ENCODE data around the gene HSF4.

The HSF4 gene

DNA sequence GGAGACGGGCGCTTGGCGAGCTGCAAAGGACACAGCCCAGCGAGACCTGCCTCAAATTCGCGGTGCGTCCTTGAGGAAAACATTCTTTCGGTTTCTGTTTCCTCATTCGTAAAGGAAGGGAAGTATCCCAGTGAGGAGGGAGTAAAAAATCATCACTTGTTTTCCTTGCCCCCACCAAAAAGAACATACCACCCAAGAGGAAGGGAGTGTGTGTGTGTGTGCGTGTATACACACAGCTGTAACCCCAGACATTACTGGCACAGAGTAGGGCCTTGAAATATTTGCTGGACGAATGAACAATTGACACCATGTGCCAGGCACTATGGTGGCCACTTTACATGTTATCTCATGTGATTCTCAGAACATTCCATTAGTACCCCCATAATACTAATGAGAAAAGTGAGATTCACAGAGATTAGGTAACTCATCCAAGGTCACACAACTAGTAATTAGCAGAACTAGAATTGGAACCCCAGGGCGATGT lies 21.1 kb downstream of the HSF4 start:
- no peak for DNase-seq (ENCODE audit: low read depth in 1 of 2, low spot score in 1 of 2)
- H3K27me3 ChIP-seq (ENCODE audit: insufficient read depth, poor library complexity, severe bottlenecking), result peaks cover 7% of the 10 kb centered on the region
- H3K27ac ChIP-seq (replicated peaks), result no peak overlapping the region
- TF ChIP-seq, protein P1, sequence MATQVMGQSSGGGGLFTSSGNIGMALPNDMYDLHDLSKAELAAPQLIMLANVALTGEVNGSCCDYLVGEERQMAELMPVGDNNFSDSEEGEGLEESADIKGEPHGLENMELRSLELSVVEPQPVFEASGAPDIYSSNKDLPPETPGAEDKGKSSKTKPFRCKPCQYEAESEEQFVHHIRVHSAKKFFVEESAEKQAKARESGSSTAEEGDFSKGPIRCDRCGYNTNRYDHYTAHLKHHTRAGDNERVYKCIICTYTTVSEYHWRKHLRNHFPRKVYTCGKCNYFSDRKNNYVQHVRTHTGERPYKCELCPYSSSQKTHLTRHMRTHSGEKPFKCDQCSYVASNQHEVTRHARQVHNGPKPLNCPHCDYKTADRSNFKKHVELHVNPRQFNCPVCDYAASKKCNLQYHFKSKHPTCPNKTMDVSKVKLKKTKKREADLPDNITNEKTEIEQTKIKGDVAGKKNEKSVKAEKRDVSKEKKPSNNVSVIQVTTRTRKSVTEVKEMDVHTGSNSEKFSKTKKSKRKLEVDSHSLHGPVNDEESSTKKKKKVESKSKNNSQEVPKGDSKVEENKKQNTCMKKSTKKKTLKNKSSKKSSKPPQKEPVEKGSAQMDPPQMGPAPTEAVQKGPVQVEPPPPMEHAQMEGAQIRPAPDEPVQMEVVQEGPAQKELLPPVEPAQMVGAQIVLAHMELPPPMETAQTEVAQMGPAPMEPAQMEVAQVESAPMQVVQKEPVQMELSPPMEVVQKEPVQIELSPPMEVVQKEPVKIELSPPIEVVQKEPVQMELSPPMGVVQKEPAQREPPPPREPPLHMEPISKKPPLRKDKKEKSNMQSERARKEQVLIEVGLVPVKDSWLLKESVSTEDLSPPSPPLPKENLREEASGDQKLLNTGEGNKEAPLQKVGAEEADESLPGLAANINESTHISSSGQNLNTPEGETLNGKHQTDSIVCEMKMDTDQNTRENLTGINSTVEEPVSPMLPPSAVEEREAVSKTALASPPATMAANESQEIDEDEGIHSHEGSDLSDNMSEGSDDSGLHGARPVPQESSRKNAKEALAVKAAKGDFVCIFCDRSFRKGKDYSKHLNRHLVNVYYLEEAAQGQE (IDR thresholded peaks at IDR 0.05; ENCODE audit: insufficient replicate concordance, low read depth), result no peak
- no peak for TF ChIP-seq POLR2AphosphoS5 (IDR thresholded peaks at IDR 0.05; ENCODE audit: low read depth)
- TF ChIP-seq, protein P2, sequence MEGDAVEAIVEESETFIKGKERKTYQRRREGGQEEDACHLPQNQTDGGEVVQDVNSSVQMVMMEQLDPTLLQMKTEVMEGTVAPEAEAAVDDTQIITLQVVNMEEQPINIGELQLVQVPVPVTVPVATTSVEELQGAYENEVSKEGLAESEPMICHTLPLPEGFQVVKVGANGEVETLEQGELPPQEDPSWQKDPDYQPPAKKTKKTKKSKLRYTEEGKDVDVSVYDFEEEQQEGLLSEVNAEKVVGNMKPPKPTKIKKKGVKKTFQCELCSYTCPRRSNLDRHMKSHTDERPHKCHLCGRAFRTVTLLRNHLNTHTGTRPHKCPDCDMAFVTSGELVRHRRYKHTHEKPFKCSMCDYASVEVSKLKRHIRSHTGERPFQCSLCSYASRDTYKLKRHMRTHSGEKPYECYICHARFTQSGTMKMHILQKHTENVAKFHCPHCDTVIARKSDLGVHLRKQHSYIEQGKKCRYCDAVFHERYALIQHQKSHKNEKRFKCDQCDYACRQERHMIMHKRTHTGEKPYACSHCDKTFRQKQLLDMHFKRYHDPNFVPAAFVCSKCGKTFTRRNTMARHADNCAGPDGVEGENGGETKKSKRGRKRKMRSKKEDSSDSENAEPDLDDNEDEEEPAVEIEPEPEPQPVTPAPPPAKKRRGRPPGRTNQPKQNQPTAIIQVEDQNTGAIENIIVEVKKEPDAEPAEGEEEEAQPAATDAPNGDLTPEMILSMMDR (IDR thresholded peaks at IDR 0.05; ENCODE audit: insufficient read depth, low read length), result no peak
- no peak for TF ChIP-seq SPI1 (IDR thresholded peaks at IDR 0.05; ENCODE audit: borderline replicate concordance, low read depth)
- TF ChIP-seq GABPA (IDR thresholded peaks at IDR 0.05; ENCODE audit: low read depth), result no peak
- no peak overlapping the region for H3K4me3 ChIP-seq (replicated peaks; ENCODE audit: insufficient read depth, low read length)

DNA sequence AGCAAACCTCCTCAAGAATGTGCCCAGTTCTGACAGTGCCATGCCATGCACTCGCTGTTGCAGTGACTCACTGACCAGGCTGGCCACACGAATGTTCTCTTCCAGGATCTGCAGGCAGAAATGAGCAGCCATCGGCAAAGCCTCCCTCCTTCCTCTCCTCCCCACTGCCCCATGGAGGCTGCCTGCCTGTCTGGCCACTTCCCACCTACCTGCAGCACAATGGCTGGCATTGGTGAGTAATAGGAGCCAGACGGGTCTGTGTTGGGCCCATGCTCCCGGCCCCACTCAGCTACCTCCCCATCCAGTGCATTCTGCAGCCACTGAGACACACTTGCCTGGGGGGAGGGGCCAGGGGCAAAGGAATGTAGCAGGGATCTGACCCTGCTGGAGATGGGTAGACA lies 22.0 kb downstream of the HSF4 start:
- H3K27ac ChIP-seq (replicated peaks), result no peak overlapping the region
- no peak for TF ChIP-seq GABPA (IDR thresholded peaks at IDR 0.05; ENCODE audit: low read depth)
- H3K4me3 ChIP-seq (replicated peaks; ENCODE audit: insufficient read depth, low read length), result no peak overlapping the region
- H3K27me3 ChIP-seq (ENCODE audit: insufficient read depth, poor library complexity, severe bottlenecking), result peaks cover 7% of the 10 kb centered on the region
- no peak for DNase-seq (ENCODE audit: low read depth in 1 of 2, low spot score in 1 of 2)

DNA sequence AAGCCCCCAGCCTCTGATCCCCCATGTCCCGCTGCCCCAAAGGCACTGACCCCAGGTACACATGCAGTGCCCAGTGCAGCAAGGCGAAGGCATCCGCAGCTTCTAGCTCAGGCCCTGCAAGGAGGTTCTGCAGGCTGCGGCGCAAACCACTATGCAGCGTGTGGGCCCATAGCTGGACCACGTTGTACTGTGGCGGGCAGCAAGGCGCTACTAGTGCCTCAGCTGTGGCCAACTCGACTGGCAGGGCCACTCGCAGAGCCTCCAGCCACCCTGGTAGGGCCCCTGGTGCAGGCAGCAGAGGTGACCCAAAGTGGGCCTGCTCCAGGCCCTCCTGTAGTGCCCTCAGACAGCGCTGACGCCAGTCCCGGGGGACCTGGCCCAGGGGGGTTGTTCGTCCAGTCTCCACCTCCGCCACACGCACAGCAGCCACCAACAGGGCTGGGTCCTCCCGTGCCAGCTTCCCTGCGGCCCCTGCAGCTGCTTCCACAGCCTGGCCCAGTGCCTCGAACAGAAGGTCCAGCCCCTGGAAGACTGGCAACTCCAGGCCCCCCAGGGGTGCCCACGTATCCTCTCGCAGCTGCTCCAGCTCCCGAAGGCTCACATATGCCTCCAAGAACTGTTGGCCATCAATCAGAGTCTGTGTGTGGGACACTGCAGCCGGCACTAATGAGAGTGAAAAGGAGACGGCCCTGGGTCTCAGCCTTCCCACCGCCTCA lies 22.8 kb downstream of the HSF4 start:
- no peak for DNase-seq (ENCODE audit: low read depth in 1 of 2, low spot score in 1 of 2)
- TF ChIP-seq, protein P2 (IDR thresholded peaks at IDR 0.05; ENCODE audit: insufficient read depth, low read length), result no peak
- TF ChIP-seq, protein P1 (IDR thresholded peaks at IDR 0.05; ENCODE audit: insufficient replicate concordance, low read depth), result no peak
- no peak for TF ChIP-seq SPI1 (IDR thresholded peaks at IDR 0.05; ENCODE audit: borderline replicate concordance, low read depth)
- TF ChIP-seq POLR2AphosphoS5 (IDR thresholded peaks at IDR 0.05; ENCODE audit: low read depth), result no peak
- no peak for TF ChIP-seq GABPA (IDR thresholded peaks at IDR 0.05; ENCODE audit: low read depth)
- Histone ChIP-seq H3K4me3 (replicated peaks; ENCODE audit: insufficient read depth, low read length) (no peak overlapping the region), H3K27ac (replicated peaks) (no peak overlapping the region), H3K27me3 (ENCODE audit: insufficient read depth, poor library complexity, severe bottlenecking) (peaks cover 7% of the 10 kb centered on the region)

DNA sequence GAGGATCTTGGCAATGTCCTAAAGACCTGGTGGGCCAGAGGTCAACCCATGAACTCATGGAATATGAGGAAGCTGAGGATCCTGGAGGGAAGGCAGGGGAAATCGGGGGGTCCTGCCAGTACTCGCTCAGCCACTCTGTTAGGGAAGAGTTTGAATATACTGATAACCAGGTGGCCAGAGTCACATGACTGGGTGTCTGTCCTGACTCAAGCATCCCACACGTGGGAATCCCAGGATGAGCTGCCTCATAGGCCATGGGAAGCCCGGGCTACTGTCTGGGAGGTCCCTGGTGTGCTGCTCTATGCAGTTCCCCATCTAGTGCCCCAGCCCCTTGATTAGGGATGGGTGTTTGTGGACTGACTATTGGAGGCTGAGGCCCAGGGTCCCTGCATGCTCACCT lies 23.8 kb downstream of the HSF4 start:
- H3K27me3 ChIP-seq (ENCODE audit: insufficient read depth, poor library complexity, severe bottlenecking), result peaks cover 7% of the 10 kb centered on the region
- H3K27ac ChIP-seq (replicated peaks), result no peak overlapping the region
- no peak overlapping the region for H3K4me3 ChIP-seq (replicated peaks; ENCODE audit: insufficient read depth, low read length)
- TF ChIP-seq GABPA (IDR thresholded peaks at IDR 0.05; ENCODE audit: low read depth) (no peak), SPI1 (IDR thresholded peaks at IDR 0.05; ENCODE audit: borderline replicate concordance, low read depth) (no peak), POLR2AphosphoS5 (IDR thresholded peaks at IDR 0.05; ENCODE audit: low read depth) (no peak)
- TF ChIP-seq, protein P2 (IDR thresholded peaks at IDR 0.05; ENCODE audit: insufficient read depth, low read length), result no peak
- TF ChIP-seq, protein P1 (IDR thresholded peaks at IDR 0.05; ENCODE audit: insufficient replicate concordance, low read depth), result no peak
- DNase-seq (ENCODE audit: low read depth in 1 of 2, low spot score in 1 of 2), result no peak
